ENCODE results near the gene POU3F1. TPM values are rescaled to one million over a fixed set of nuclear protein-coding genes. Genes with fewer than 3 reads are reported as not detected.
A peak's percentile ranks its signal among the peaks of the same experiment; 100 is the strongest.

POU3F1 gene
- polyA plus RNA-seq, 1 experiment: not detected

GRCh38 chr1:38003261-38004250, 43.0 kb downstream of the POU3F1 start:
- POLR2A ChIA-PET: no interaction called here
- DNase-seq (ENCODE audit: low read depth): no peak
- peak overlapping the region; percentile 77 for H3K4me3 ChIP-seq (ENCODE audit: low read depth, low read length)
- CTCF ChIA-PET: interaction anchor here (0.7 to 1.0 kb wide), 2 partner anchors 9 to 77 kb away, joined by 3 read pairs; partner anchors contain the start of gene UTP11
- no peaks in the 10 kb centered on the region for H3K27me3 ChIP-seq (ENCODE audit: control insufficient read depth, insufficient read depth, low read length)
- TF ChIP-seq, protein P1, sequence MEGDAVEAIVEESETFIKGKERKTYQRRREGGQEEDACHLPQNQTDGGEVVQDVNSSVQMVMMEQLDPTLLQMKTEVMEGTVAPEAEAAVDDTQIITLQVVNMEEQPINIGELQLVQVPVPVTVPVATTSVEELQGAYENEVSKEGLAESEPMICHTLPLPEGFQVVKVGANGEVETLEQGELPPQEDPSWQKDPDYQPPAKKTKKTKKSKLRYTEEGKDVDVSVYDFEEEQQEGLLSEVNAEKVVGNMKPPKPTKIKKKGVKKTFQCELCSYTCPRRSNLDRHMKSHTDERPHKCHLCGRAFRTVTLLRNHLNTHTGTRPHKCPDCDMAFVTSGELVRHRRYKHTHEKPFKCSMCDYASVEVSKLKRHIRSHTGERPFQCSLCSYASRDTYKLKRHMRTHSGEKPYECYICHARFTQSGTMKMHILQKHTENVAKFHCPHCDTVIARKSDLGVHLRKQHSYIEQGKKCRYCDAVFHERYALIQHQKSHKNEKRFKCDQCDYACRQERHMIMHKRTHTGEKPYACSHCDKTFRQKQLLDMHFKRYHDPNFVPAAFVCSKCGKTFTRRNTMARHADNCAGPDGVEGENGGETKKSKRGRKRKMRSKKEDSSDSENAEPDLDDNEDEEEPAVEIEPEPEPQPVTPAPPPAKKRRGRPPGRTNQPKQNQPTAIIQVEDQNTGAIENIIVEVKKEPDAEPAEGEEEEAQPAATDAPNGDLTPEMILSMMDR (IDR thresholded peaks at IDR 0.05; ENCODE audit: insufficient read depth, low read depth, low read length): no peak
- H3K36me3 ChIP-seq (ENCODE audit: control insufficient read depth, insufficient read depth, low read length): peaks cover 5% of the 10 kb centered on the region

DNA sequence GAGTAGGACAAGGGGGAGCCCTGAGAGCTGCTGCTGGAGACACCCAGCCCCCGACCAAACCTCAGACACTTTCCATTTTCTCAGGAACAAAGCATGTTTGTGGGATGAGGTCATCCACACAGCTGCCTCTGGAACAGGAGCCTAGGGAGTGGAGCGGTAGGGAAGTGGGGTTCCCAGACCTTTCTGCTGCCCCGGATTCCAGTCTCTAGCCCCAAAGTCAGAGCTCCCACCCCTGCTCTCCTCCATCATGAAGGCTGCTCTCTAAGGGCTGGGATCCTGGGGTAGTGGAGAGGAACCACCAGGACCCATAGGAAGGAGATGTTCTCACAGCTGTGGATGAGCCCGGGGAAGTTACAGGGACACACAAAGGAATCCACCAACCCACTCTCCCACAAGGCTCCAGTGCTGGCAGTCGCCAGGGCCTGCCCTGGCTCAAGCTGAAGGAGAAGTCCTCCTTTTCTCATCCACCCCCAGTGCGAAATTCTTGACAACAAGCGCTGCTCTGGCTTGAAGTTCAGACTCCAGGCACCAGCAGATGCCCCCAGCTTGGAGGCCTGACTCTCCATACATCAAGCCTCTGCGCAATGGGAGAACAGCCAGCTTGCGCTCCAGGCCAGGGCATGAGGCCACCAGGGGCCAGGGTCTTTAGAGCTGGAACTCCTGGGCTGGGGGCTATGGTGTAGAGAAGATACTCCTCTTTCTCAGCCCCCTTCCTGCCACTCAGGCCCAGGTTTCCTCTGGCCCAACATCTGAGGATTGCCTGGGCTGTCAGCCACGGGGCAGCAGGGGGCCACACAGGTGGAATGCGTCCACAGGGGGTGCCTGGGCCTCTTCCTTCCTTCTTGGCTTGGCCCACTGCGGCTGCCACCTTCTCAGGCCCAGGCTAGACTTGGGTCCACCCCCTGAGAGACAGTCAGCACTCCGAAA, 45.8 kb downstream of the POU3F1 start:
- TF ChIP-seq, protein P1 (IDR thresholded peaks at IDR 0.05; ENCODE audit: insufficient read depth, low read depth, low read length): no peak
- ChIA-PET POLR2A (interaction anchor here (0.6 to 1.2 kb wide), 2 partner anchors 11 to 1637 kb away, joined by 4 to 5 read pairs; no protein-coding TSS in a partner anchor), CTCF (interaction anchor here (1.2 to 2.5 kb wide), 4 partner anchors 10 to 18 kb away, joined by 3 to 14 read pairs (median 11); partner anchors contain the start of gene SF3A3)
- Histone ChIP-seq H3K27me3 (ENCODE audit: control insufficient read depth, insufficient read depth, low read length) (no peaks in the 10 kb centered on the region), H3K4me3 (ENCODE audit: low read depth, low read length) (no peak overlapping the region), H3K36me3 (ENCODE audit: control insufficient read depth, insufficient read depth, low read length) (peaks cover 17% of the 10 kb centered on the region)
- DNase-seq (ENCODE audit: low read depth): no peak

GRCh38 chr1:38000233-38000528, 46.4 kb downstream of the POU3F1 start:
- no peak overlapping the region for H3K4me3 ChIP-seq (ENCODE audit: low read depth, low read length)
- DNase-seq (ENCODE audit: low read depth): no peak
- ChIA-PET POLR2A (interaction anchor here (0.6 to 1.2 kb wide), 2 partner anchors 12 to 1637 kb away, joined by 4 to 5 read pairs; no protein-coding TSS in a partner anchor), CTCF (interaction anchor here (1.2 to 2.5 kb wide), 4 partner anchors 10 to 19 kb away, joined by 3 to 14 read pairs (median 11); partner anchors contain the start of gene SF3A3)
- TF ChIP-seq, protein P1 (IDR thresholded peaks at IDR 0.05; ENCODE audit: insufficient read depth, low read depth, low read length): no peak
- H3K36me3 ChIP-seq (ENCODE audit: control insufficient read depth, insufficient read depth, low read length): peaks cover 17% of the 10 kb centered on the region
- no peaks in the 10 kb centered on the region for H3K27me3 ChIP-seq (ENCODE audit: control insufficient read depth, insufficient read depth, low read length)

- H3K4me3 ChIP-seq (ENCODE audit: low read depth, low read length): no peak overlapping the region
- H3K27me3 ChIP-seq (ENCODE audit: control insufficient read depth, insufficient read depth, low read length): no peaks in the 10 kb centered on the region
- CTCF ChIA-PET: interaction anchor here (1.2 to 2.5 kb wide), 4 partner anchors 9 to 19 kb away, joined by 3 to 14 read pairs (median 11); partner anchors contain the start of gene SF3A3
- H3K36me3 ChIP-seq (ENCODE audit: control insufficient read depth, insufficient read depth, low read length): peaks cover 17% of the 10 kb centered on the region
- TF ChIP-seq, protein P1 (IDR thresholded peaks at IDR 0.05; ENCODE audit: insufficient read depth, low read depth, low read length): no peak
- POLR2A ChIA-PET: interaction anchor here (1.2 kb wide), 1 partner anchor 12 kb away, joined by 5 read pairs; no protein-coding TSS in a partner anchor
- no peak for DNase-seq (ENCODE audit: low read depth)
Measured at GRCh38 chr1:37999430-38000232, 47.0 kb downstream of the POU3F1 start.

All from BJ (cell line).